Breast epithelium (tissue), 3 donors: ENCODE measurements around the gene IGF2BP1.

Experiments used
- CTCF ChIP-seq, 3 donors: fragments of 450-650 bp; IDR thresholded peaks; one replicate each; pipeline ENCODE4 v1.5.1; 2016 to 2017; ENCODE audit warnings: antibody characterized with exemption in 3 of 3, mild to moderate bottlenecking in 3 of 3, moderate library complexity in 3 of 3
- POLR2A ChIP-seq: fragments of 450-650 bp; IDR thresholded peaks from one replicate; pipeline ENCODE4 v1.6.1; 2016; ENCODE audit warnings: antibody characterized with exemption, mild to moderate bottlenecking, moderate library complexity
- POLR2AphosphoS5 ChIP-seq, 3 donors: sonication (generic); formaldehyde crosslinking; IDR thresholded peaks; one replicate each; pipeline ENCODE4 v1.6.1; 2017; ENCODE audit warnings: antibody characterized with exemption in 3 of 3

GRCh38 chr17:49051269-49051668 lies 54.1 kb downstream of the IGF2BP1 start:
- TF ChIP-seq POLR2A, result no peak
- no peak for TF ChIP-seq CTCF (IDR thresholded peaks at IDR 0.05)
- TF ChIP-seq POLR2AphosphoS5 (IDR thresholded peaks at IDR 0.05), result no peak
